Thyroid gland (tissue), 4 donors: Measurements from ENCODE around the gene AGPAT4.

Source experiments
- POLR2A ChIP-seq, 2 donors: fragments of 450-650 bp; IDR thresholded peaks; one replicate each; pipeline ENCODE4 v1.6.1; 2017; ENCODE audit warnings: antibody characterized with exemption in 2 of 2, mild to moderate bottlenecking in 2 of 2, moderate library complexity in 1 of 2
- TF ChIP-seq, protein P1 (sequence below), 6 experiments: fragments of 200-600 bp in 3 of 6; fragments of 450-650 bp in 3 of 6; sonication (generic) in 3 of 6; IDR thresholded peaks; one replicate each; pipeline ENCODE4 v1.5.1; 2016 to 2019; ENCODE audit warnings: antibody characterized with exemption in 6 of 6, mild to moderate bottlenecking in 2 of 6, inconsistent platforms in 1 of 6, moderate library complexity in 1 of 6

DNA sequence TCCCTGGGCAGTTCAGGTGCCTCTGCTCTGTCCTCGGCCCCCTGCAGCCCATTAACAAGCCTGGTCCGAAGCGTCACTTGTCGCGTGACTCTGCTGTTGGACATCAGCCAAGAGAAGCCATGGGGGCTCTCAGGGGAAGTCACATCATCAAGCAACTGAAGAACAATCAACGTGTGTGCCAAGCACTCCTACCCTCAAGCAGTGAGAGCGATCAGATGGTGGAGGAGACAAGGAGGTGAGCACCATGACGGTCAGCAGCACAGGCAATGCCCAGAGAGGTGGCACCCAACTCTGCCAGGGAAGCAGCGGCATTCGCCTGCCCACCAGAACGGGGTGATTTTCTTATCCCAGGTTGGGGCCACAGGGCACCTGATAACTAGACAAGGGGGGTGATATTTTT, 132.7 kb downstream of the AGPAT4 start:
- TF ChIP-seq, protein P1, sequence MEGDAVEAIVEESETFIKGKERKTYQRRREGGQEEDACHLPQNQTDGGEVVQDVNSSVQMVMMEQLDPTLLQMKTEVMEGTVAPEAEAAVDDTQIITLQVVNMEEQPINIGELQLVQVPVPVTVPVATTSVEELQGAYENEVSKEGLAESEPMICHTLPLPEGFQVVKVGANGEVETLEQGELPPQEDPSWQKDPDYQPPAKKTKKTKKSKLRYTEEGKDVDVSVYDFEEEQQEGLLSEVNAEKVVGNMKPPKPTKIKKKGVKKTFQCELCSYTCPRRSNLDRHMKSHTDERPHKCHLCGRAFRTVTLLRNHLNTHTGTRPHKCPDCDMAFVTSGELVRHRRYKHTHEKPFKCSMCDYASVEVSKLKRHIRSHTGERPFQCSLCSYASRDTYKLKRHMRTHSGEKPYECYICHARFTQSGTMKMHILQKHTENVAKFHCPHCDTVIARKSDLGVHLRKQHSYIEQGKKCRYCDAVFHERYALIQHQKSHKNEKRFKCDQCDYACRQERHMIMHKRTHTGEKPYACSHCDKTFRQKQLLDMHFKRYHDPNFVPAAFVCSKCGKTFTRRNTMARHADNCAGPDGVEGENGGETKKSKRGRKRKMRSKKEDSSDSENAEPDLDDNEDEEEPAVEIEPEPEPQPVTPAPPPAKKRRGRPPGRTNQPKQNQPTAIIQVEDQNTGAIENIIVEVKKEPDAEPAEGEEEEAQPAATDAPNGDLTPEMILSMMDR (IDR thresholded peaks at IDR 0.05), result no peak
- no peak for TF ChIP-seq POLR2A (IDR thresholded peaks at IDR 0.05)
